ENCODE measurements around the gene NEUROG1. TPM values are rescaled to one million over a fixed set of nuclear protein-coding genes. Genes with fewer than 3 reads are reported as not detected.

Gene NEUROG1
- total RNA-seq, 1 donor from 2014 or later = not detected

- H3K27me3 ChIP-seq = no peaks in the 10 kb centered on the region
- intact Hi-C loops (cut with DNase I) = no loop called here
- no peak for TF ChIP-seq CTCF (IDR thresholded peaks at IDR 0.05)
- TF ChIP-seq POLR2AphosphoS5 (IDR thresholded peaks at IDR 0.05; ENCODE audit: insufficient read depth in 1 of 2, low read depth in 1 of 2) = no peak
- no peak for TF ChIP-seq POLR2A (IDR thresholded peaks at IDR 0.05)
These were observed 21.5 kb upstream of the NEUROG1 start for GRCh38 chr5:135557076-135557838.

GRCh38 chr5:135556620-135557019 lies 20.9 kb upstream of the NEUROG1 start:
- intact Hi-C loops (cut with DNase I) = no loop called here
- Histone ChIP-seq H3K36me3 (no peaks in the 10 kb centered on the region), H3K4me1 (no peaks in the 10 kb centered on the region), H3K9me3 (no peaks in the 10 kb centered on the region), H3K27ac (no peak overlapping the region), H3K4me3 (no peak overlapping the region), H3K27me3 (no peaks in the 10 kb centered on the region)
- no peak for DNase-seq (ENCODE audit: extremely low spot score in 2 of 2)
- TF ChIP-seq POLR2AphosphoS5 (IDR thresholded peaks at IDR 0.05; ENCODE audit: insufficient read depth in 1 of 2, low read depth in 1 of 2) (no peak), CTCF (IDR thresholded peaks at IDR 0.05) (no peak), POLR2A (IDR thresholded peaks at IDR 0.05) (no peak)

More at GRCh38 chr5:135557076-135557838, 21.5 kb upstream of the NEUROG1 start:
- no peaks in the 10 kb centered on the region for H3K4me1 ChIP-seq
- H3K27ac ChIP-seq = no peak overlapping the region
- no peak for DNase-seq (ENCODE audit: extremely low spot score in 2 of 2)
- H3K9me3 ChIP-seq = no peaks in the 10 kb centered on the region
- H3K4me3 ChIP-seq = no peak overlapping the region
- H3K36me3 ChIP-seq = no peaks in the 10 kb centered on the region

GRCh38 chr5:135555530-135555929 lies 19.8 kb upstream of the NEUROG1 start:
- H3K36me3 ChIP-seq = no peaks in the 10 kb centered on the region
- H3K27ac ChIP-seq = no peak overlapping the region
- TF ChIP-seq POLR2AphosphoS5 (IDR thresholded peaks at IDR 0.05; ENCODE audit: insufficient read depth in 1 of 2, low read depth in 1 of 2) (no peak), POLR2A (IDR thresholded peaks at IDR 0.05) (no peak), CTCF (IDR thresholded peaks at IDR 0.05) (no peak)
- no peak overlapping the region for H3K4me3 ChIP-seq
- no peaks in the 10 kb centered on the region for H3K9me3 ChIP-seq
- intact Hi-C loops (cut with DNase I) = no loop called here
- no peaks in the 10 kb centered on the region for H3K27me3 ChIP-seq
- no peaks in the 10 kb centered on the region for H3K4me1 ChIP-seq
- DNase-seq (ENCODE audit: extremely low spot score in 2 of 2) = no peak

- intact Hi-C loops (cut with DNase I) = loop anchor here (5.0 kb wide), 1 partner anchor 87 kb away; no protein-coding TSS in a partner anchor
- H3K4me3 ChIP-seq = no peak overlapping the region
- H3K36me3 ChIP-seq = no peaks in the 10 kb centered on the region
- no peak for TF ChIP-seq POLR2AphosphoS5 (IDR thresholded peaks at IDR 0.05; ENCODE audit: insufficient read depth in 1 of 2, low read depth in 1 of 2)
- no peak for TF ChIP-seq POLR2A (IDR thresholded peaks at IDR 0.05)
- TF ChIP-seq CTCF (IDR thresholded peaks at IDR 0.05) = no peak
- H3K9me3 ChIP-seq = no peaks in the 10 kb centered on the region
- no peaks in the 10 kb centered on the region for H3K4me1 ChIP-seq
- no peaks in the 10 kb centered on the region for H3K27me3 ChIP-seq
- no peak overlapping the region for H3K27ac ChIP-seq
- no peak for DNase-seq (ENCODE audit: extremely low spot score in 2 of 2)
These were observed 18.1 kb upstream of the NEUROG1 start for GRCh38 chr5:135553688-135554462.
